IMR-90 (cell line): ENCODE data around the gene GPR180.

Experiments used
- CTCF ChIP-seq: conservative IDR thresholded peaks from 2 replicates; pipeline ENCODE4 v1.5.1; 2012; ENCODE audit warnings: mild to moderate bottlenecking, low read depth, low read length, improper control_type of control experiment
- POLR2A ChIP-seq: IDR thresholded peaks from 2 replicates; pipeline ENCODE4 v1.6.1; 2012; ENCODE audit warnings: mild to moderate bottlenecking, low read depth, low read length
- SMC3 ChIP-seq: fragments of 150-350 bp; IDR thresholded peaks from 2 replicates; pipeline ENCODE4 v1.6.1; 2016; ENCODE audit warnings: low read depth, mild to moderate bottlenecking, antibody characterized with exemption, low read length, moderate library complexity
- USF2 ChIP-seq: fragments of 150-350 bp; IDR thresholded peaks from 2 replicates; pipeline ENCODE4 v1.6.1; 2017; ENCODE audit warnings: mild to moderate bottlenecking, antibody characterized with exemption, low read length, low read depth

GRCh38 chr13:94585543-94586101 is 16.0 kb upstream of the GPR180 start:
- TF ChIP-seq SMC3 = no peak
- no peak for TF ChIP-seq CTCF
- no peak for TF ChIP-seq USF2
- no peak for TF ChIP-seq POLR2A
